SKM-1 (cell line): ENCODE measurements around the gene USH1G.

ENCODE experiments used
- DNase-seq: peaks from one replicate; lab custom pipeline; 2025; ENCODE audit not compliant: unreplicated experiment; lab: John Stamatoyannopoulos, UW

The USH1G gene

GRCh38 chr17:74954665-74955421 lies 31.8 kb upstream of the USH1G start:
- DNase-seq: no peak

- no peak for DNase-seq
These were observed 31.1 kb upstream of the USH1G start for GRCh38 chr17:74954115-74954514.

- no peak for DNase-seq
These were observed 30.2 kb upstream of the USH1G start for GRCh38 chr17:74953134-74953687.

DNA sequence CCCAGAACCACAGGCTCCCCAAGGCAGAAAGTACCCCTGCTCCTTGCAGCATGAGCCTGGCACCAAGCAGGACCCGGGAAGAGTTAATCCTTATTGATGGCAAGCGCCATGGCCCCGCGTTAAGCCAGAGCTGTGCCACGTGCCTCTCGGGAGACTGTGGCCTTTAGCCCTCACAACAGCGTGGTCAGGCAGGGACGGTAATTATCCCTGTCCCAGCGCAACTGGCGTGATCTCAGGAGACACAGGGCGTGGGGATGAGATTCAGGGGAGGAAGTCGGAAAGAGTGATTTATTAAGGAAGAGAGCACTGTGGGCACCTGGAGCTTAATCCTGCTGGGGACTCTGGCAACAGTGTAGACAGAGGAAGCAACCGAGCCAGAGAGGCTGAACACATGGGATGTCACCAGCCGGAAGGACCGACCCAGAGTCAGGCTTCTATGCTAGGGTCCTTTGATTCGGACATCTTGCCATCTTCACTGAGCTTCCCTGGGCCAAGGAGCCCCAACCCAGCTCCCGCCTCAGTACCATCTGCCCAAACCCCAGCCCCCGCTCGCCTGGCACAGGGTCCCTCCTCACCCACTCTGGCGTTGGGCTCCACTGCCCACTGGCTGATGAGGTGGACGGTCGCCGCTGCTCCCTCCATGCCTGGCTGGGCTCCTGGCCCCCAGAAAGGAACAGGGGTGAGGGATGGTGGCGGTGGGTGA lies 29.5 kb upstream of the USH1G start:
- no peak for DNase-seq

- no peak for DNase-seq
These were observed 28.8 kb upstream of the USH1G start for GRCh38 chr17:74951680-74952421.

DNA sequence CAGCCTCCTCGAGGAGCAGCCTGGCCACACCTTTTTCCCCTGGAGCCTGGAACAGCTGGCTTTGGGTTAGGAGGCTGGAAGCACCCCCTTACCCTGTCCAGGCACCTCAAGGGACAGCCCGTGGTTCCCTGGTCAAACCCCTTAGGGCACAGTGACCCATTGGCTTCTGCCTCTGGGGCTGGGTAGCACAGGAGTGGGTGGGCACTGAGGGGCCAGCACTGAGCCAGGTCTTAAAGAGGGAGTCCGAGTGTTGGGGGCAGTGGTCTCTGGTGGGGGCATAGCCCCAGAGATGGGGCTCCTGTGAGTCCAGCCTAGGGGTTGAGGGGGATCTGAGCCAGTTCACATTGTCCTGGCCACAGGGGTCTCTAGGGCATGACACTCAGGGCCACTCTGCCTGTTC lies 28.0 kb upstream of the USH1G start:
- DNase-seq: no peak

DNA sequence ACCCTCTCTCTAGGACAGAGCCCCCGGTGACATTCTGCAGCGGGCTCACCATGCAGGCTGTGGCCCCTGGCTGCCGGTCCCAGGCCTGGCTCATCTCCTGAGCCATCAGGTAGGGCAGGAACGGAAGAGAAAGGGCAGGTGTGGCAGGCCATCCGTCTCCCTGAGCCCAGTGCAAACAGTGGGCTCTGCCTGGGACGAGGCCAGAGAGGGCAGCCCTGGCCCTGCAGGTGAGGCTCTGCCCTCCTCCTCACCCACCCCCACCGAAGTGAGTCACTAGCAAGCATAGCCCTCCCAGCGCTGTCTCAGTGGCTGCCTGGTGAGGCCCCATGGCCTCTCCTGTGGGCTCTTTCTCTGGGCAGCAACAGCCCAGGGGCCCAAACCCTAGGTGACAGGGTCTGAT lies 27.2 kb upstream of the USH1G start:
- no peak for DNase-seq

GRCh38 chr17:74949455-74950115 lies 26.5 kb upstream of the USH1G start:
- DNase-seq: no peak

GRCh38 chr17:74947041-74947754 lies 24.1 kb upstream of the USH1G start:
- no peak for DNase-seq

DNA sequence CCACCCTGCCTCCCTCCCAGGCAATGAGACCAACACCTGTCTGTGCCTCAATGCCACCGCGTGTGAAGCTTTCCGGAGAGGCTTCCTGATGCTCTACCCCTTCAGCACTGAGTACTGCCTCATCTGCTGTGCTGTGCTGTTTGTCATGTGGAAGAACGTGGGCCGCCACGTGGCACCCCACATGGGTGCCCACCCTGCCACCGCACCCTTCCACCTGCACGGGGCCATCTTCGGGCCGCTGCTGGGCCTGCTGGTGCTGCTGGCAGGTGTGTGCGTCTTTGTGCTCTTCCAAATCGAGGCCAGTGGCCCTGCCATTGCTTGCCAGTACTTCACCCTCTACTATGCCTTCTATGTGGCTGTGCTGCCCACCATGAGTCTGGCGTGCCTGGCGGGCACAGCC lies 23.6 kb upstream of the USH1G start:
- DNase-seq: no peak

DNA sequence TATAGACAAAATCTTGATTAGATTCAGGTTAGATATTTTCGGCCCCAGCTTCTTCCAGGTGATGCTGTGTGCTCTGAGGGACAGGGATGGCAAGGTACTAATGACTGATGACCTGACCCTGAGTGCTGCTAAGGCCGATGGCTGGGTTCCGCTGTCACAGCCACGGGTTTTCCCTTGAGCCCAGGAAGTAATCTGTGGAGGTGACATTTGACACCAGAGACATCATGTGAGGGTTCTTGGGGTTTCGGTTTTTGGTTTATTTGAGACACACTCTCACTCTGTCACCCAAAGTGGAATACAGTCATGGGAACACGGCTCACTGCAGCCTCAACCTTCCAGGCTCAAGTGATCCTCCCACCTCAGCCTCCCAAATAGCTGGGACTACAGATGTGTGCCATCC lies 22.5 kb upstream of the USH1G start:
- DNase-seq: no peak

- DNase-seq: no peak
These were observed 20.9 kb upstream of the USH1G start for GRCh38 chr17:74943808-74944522.

- no peak for DNase-seq
These were observed 18.2 kb upstream of the USH1G start for GRCh38 chr17:74941128-74941725.

DNA sequence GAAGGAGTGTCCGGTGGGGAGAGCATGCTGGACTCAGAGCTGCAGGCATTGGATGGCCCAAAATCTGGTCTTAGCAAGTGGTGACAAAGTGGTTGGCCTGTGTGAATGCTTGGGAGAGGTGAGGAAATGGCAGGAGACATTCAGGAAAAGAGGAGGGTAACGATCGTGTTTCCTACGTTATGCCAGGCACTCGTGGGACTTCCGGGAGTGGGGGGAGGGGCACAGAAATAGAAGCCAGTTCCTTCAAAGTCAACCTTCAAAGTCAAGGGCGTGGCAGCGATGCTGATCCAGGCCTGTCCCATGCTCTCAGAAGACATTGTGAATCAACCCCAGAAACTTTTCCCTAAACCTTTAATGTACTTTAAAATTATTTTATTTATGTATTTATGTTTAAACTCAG lies 16.5 kb upstream of the USH1G start:
- no peak for DNase-seq

GRCh38 chr17:74938194-74938950 lies 15.3 kb upstream of the USH1G start:
- no peak for DNase-seq

GRCh38 chr17:74937064-74938051 lies 14.3 kb upstream of the USH1G start:
- no peak for DNase-seq

DNA sequence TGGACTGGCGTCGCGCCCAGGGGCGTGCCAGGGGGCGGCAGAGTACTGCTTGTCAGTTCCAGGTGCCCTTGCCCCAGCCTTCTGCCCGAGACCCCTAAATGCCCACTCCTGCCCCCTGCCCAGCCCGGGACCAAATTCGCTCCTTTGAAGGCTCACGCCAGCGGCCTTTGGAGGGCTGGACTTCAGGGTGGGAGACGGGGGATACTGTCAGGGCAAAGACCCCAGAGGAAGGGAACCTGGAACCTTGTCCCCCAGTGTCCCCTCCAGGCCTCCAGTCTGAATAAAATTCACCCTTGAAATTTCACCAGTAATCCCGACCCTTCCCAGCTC lies 13.4 kb upstream of the USH1G start:
- DNase-seq: no peak
